ENCODE measurements around the gene LRFN4.

Gene LRFN4

GRCh38 chr11:66868082-66868725, 11.3 kb downstream of the LRFN4 start:
- H3K4me3 ChIP-seq (ENCODE audit: low read depth, low read length) = no peak overlapping the region
- no peak for DNase-seq (ENCODE audit: low read depth)
- TF ChIP-seq CTCF (IDR thresholded peaks at IDR 0.05; ENCODE audit: control insufficient read depth, extremely low read depth, insufficient read depth) = no peak

GRCh38 chr11:66868726-66869566, 12.1 kb downstream of the LRFN4 start:
- H3K4me3 ChIP-seq (ENCODE audit: low read depth, low read length) = no peak overlapping the region
- no peak for DNase-seq (ENCODE audit: low read depth)
- TF ChIP-seq CTCF (IDR thresholded peaks at IDR 0.05; ENCODE audit: control insufficient read depth, extremely low read depth, insufficient read depth) = peak; percentile 34

GRCh38 chr11:66869567-66869870, 12.7 kb downstream of the LRFN4 start:
- TF ChIP-seq CTCF (IDR thresholded peaks at IDR 0.05; ENCODE audit: control insufficient read depth, extremely low read depth, insufficient read depth) = no peak
- no peak for DNase-seq (ENCODE audit: low read depth)
- no peak overlapping the region for H3K4me3 ChIP-seq (ENCODE audit: low read depth, low read length)

- TF ChIP-seq CTCF (IDR thresholded peaks at IDR 0.05; ENCODE audit: control insufficient read depth, extremely low read depth, insufficient read depth) = no peak
- no peak for DNase-seq (ENCODE audit: low read depth)
- H3K4me3 ChIP-seq (ENCODE audit: low read depth, low read length) = no peak overlapping the region
Observed at GRCh38 chr11:66870131-66870530, 13.3 kb downstream of the LRFN4 start.

GRCh38 chr11:66870616-66871520, 14.0 kb downstream of the LRFN4 start:
- no peak for DNase-seq (ENCODE audit: low read depth)
- no peak for TF ChIP-seq CTCF (IDR thresholded peaks at IDR 0.05; ENCODE audit: control insufficient read depth, extremely low read depth, insufficient read depth)
- H3K4me3 ChIP-seq (ENCODE audit: low read depth, low read length) = no peak overlapping the region

- H3K4me3 ChIP-seq (ENCODE audit: low read depth, low read length) = no peak overlapping the region
- DNase-seq (ENCODE audit: low read depth) = no peak
- TF ChIP-seq CTCF (IDR thresholded peaks at IDR 0.05; ENCODE audit: control insufficient read depth, extremely low read depth, insufficient read depth) = no peak
Observed at GRCh38 chr11:66871521-66871901, 14.6 kb downstream of the LRFN4 start.

Data from LNCaP clone FGC (cell line).